ENCODE data around the gene KANK2.

KANK2 gene

GRCh38 chr19:11204943-11205349 is 7.6 kb upstream of the KANK2 start:
- Histone ChIP-seq H3K27ac (ENCODE audit: low read length) (no peak overlapping the region), H4K20me1 (ENCODE audit: insufficient read depth, low read length) (no peaks in the 10 kb centered on the region), H3K9me3 (ENCODE audit: insufficient read depth, low read length) (no peaks in the 10 kb centered on the region), H3K79me2 (ENCODE audit: low read length) (no peaks in the 10 kb centered on the region), H3K36me3 (replicated peaks; ENCODE audit: low read depth, low read length) (peaks cover 5% of the 10 kb centered on the region), H3K27me3 (ENCODE audit: low read depth, low read length) (no peaks in the 10 kb centered on the region), H3K4me1 (ENCODE audit: low read length) (peaks cover 53% of the 10 kb centered on the region), H3K9ac (ENCODE audit: low read length) (no peak overlapping the region; the same call in 1 of the 2 replicates), H2AFZ (ENCODE audit: low read depth, low read length) (no peak overlapping the region), H3K4me2 (ENCODE audit: low read length) (peak overlapping the region; percentile 41; the same call in 1 of the 2 replicates), H3K4me3 (ENCODE audit: low read length) (no peak overlapping the region)
- TF ChIP-seq CTCF (IDR thresholded peaks at IDR 0.05; ENCODE audit: low read depth, low read length) = no peak
- TF ChIP-seq EZH2phosphoT487 (IDR thresholded peaks at IDR 0.05; ENCODE audit: low read depth) = no peak

- TF ChIP-seq EZH2phosphoT487 (IDR thresholded peaks at IDR 0.05; ENCODE audit: low read depth) = no peak
- TF ChIP-seq CTCF (IDR thresholded peaks at IDR 0.05; ENCODE audit: low read depth, low read length) = no peak
- Histone ChIP-seq H3K79me2 (ENCODE audit: low read length) (no peaks in the 10 kb centered on the region), H3K27me3 (ENCODE audit: low read depth, low read length) (no peaks in the 10 kb centered on the region), H3K27ac (ENCODE audit: low read length) (no peak overlapping the region), H3K36me3 (replicated peaks; ENCODE audit: low read depth, low read length) (peaks cover 5% of the 10 kb centered on the region), H3K4me1 (ENCODE audit: low read length) (peaks cover 53% of the 10 kb centered on the region), H4K20me1 (ENCODE audit: insufficient read depth, low read length) (no peaks in the 10 kb centered on the region), H3K4me3 (ENCODE audit: low read length) (no peak overlapping the region), H3K9me3 (ENCODE audit: insufficient read depth, low read length) (no peaks in the 10 kb centered on the region), H3K9ac (ENCODE audit: low read length) (no peak overlapping the region), H3K4me2 (ENCODE audit: low read length) (no peak overlapping the region), H2AFZ (ENCODE audit: low read depth, low read length) (no peak overlapping the region)
Measured at GRCh38 chr19:11204076-11204602, 6.8 kb upstream of the KANK2 start.

- no peak overlapping the region for H3K9ac ChIP-seq (ENCODE audit: low read length)
Measured at GRCh38 chr19:11203194-11204075, 6.1 kb upstream of the KANK2 start.

More at GRCh38 chr19:11203194-11204075, 6.1 kb upstream of the KANK2 start:
- H3K4me3 ChIP-seq (ENCODE audit: low read length) = no peak overlapping the region
- no peaks in the 10 kb centered on the region for H3K79me2 ChIP-seq (ENCODE audit: low read length)
- H3K27me3 ChIP-seq (ENCODE audit: low read depth, low read length) = no peaks in the 10 kb centered on the region
- no peak for TF ChIP-seq EZH2phosphoT487 (IDR thresholded peaks at IDR 0.05; ENCODE audit: low read depth)
- peak; percentile 88 for TF ChIP-seq CTCF (IDR thresholded peaks at IDR 0.05; ENCODE audit: low read depth, low read length)
- no peak overlapping the region; the same call in 1 of the 2 replicates for H3K27ac ChIP-seq (ENCODE audit: low read length)
- no peaks in the 10 kb centered on the region for H3K9me3 ChIP-seq (ENCODE audit: insufficient read depth, low read length)
- peaks cover 3% of the 10 kb centered on the region for H3K36me3 ChIP-seq (replicated peaks; ENCODE audit: low read depth, low read length)
- H2AFZ ChIP-seq (ENCODE audit: low read depth, low read length) = no peak overlapping the region
- peak overlapping the region; percentile 51; the same call in 1 of the 2 replicates for H3K4me2 ChIP-seq (ENCODE audit: low read length)
- H4K20me1 ChIP-seq (ENCODE audit: insufficient read depth, low read length) = no peaks in the 10 kb centered on the region
- peaks cover 53% of the 10 kb centered on the region for H3K4me1 ChIP-seq (ENCODE audit: low read length)

All from OCI-LY3 (cell line).